Lower leg skin (tissue), 4 donors: Measurements from ENCODE around the gene PRDM10. TPM values are rescaled to one million over a fixed set of nuclear protein-coding genes. Genes with fewer than 3 reads are reported as not detected.
"Not testable (repeated sequence)": the region's sequence is repeated elsewhere in the genome, so short reads cannot be mapped to it uniquely, and the experiment has no call there.

Source experiments
- DNase-seq, 2 donors: peaks; one replicate each; pipeline ENCODE4 v3.0.0-alpha.2; 2019; ENCODE audit warnings: low spot score in 2 of 2
- H3K4me3 ChIP-seq: fragments of 200-600 bp; sonication (generic); 2 replicates; pipeline ENCODE4 v1.5.1; 2017; ENCODE audit warnings: mild to moderate bottlenecking, low read depth; ENCODE audit not compliant: poor library complexity, severe bottlenecking
- POLR2A ChIP-seq, 2 donors: fragments of 450-650 bp; IDR thresholded peaks; one replicate each; pipeline ENCODE4 v1.6.1; 2016 to 2017; ENCODE audit warnings: antibody characterized with exemption in 2 of 2, mild to moderate bottlenecking in 1 of 2, moderate library complexity in 1 of 2
- WGBS, 2 donors: methylation state at CpG; one replicate each; pipeline ENCODE4 v1.1.5; 2018; 5-methylcytosine and 5-hydroxymethylcytosine counted together
- intact Hi-C: fragments of 100-400 bp; cut with DNase I; formaldehyde crosslinking; loops from one replicate; pipeline ENCODE4 v1.15.0; 2023; ENCODE audit warnings: low total_unique reads
- total RNA-seq, 4 donors: library from RNA; depleted of rRNA; stranded (reverse); fragments of >200 nt; gene quantifications; one replicate each; pipeline ENCODE4 v1.1.0, GENCODE V29; 2016
- TF ChIP-seq, protein P1 (sequence below), 3 donors: fragments of 450-650 bp; IDR thresholded peaks; one replicate each; pipeline ENCODE4 v1.5.1; 2016; ENCODE audit warnings: antibody characterized with exemption in 3 of 3, mild to moderate bottlenecking in 3 of 3, moderate library complexity in 2 of 3

Gene PRDM10
- total RNA-seq, 4 donors from 2014 or later, result 6.7 to 13.0 (median 9.1) TPM

- intact Hi-C loops, result no loop called here
- DNase-seq, result no peak
- TF ChIP-seq, protein P1, sequence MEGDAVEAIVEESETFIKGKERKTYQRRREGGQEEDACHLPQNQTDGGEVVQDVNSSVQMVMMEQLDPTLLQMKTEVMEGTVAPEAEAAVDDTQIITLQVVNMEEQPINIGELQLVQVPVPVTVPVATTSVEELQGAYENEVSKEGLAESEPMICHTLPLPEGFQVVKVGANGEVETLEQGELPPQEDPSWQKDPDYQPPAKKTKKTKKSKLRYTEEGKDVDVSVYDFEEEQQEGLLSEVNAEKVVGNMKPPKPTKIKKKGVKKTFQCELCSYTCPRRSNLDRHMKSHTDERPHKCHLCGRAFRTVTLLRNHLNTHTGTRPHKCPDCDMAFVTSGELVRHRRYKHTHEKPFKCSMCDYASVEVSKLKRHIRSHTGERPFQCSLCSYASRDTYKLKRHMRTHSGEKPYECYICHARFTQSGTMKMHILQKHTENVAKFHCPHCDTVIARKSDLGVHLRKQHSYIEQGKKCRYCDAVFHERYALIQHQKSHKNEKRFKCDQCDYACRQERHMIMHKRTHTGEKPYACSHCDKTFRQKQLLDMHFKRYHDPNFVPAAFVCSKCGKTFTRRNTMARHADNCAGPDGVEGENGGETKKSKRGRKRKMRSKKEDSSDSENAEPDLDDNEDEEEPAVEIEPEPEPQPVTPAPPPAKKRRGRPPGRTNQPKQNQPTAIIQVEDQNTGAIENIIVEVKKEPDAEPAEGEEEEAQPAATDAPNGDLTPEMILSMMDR (IDR thresholded peaks at IDR 0.05), result no peak
- TF ChIP-seq POLR2A (IDR thresholded peaks at IDR 0.05), result no peak
- H3K4me3 ChIP-seq, result no peak overlapping the region
Measured at GRCh38 chr11:129974237-129974636, 28.4 kb downstream of the PRDM10 start.

DNA sequence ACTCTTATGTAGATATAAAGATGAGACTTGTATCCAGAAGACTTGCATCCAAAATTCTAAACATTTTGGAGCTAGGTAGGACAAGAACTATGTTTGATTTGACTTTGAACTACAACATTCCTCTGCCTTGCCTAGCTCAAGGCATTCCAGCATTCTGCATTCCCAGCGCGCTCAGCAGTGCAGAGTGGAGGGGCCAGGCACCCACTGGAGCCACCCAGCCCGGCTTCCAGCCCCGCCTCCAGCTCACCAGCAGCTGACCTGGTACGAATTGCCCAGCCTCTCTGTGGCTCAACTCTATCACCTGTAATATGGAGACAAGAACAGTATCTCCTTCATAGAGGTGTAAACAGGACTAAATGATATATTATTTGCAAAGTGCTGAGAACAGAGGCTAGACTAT lies 28.8 kb downstream of the PRDM10 start:
- DNase-seq, result peak in 1 of 2 donors; percentile 28
- no peak overlapping the region for H3K4me3 ChIP-seq
- TF ChIP-seq POLR2A (IDR thresholded peaks at IDR 0.05), result no peak
- TF ChIP-seq, protein P1 (IDR thresholded peaks at IDR 0.05), result no peak
- intact Hi-C loops, result no loop called here
- WGBS, 2 donors, result 65 to 80% methylated on average over 5 of the region's 5 CpGs

GRCh38 chr11:129973068-129973467 lies 29.6 kb downstream of the PRDM10 start:
- intact Hi-C loops, result no loop called here
- DNase-seq, result no peak
- 86 to 94% methylated on average over 1 of the region's 1 CpG for WGBS, 2 donors
- H3K4me3 ChIP-seq, result no peak overlapping the region
- TF ChIP-seq, protein P1 (IDR thresholded peaks at IDR 0.05), result no peak
- TF ChIP-seq POLR2A (IDR thresholded peaks at IDR 0.05), result no peak

GRCh38 chr11:129972611-129973010 lies 30.0 kb downstream of the PRDM10 start:
- WGBS, 2 donors, result 88 to 93% methylated on average over 5 of the region's 5 CpGs
- DNase-seq, result no peak
- intact Hi-C loops, result no loop called here
- H3K4me3 ChIP-seq, result no peak overlapping the region
- TF ChIP-seq, protein P1 (IDR thresholded peaks at IDR 0.05), result no peak
- no peak for TF ChIP-seq POLR2A (IDR thresholded peaks at IDR 0.05)

GRCh38 chr11:129971856-129972255 lies 30.8 kb downstream of the PRDM10 start:
- intact Hi-C loops, H3K4me3 ChIP-seq: not testable (repeated sequence)
- DNase-seq, result peak in 1 of 2 donors; percentile 40
- WGBS, 2 donors, result 97 to 98% methylated on average over 10 to 29 of the region's 29 CpGs

GRCh38 chr11:129969920-129970319 lies 32.7 kb downstream of the PRDM10 start:
- no peak for DNase-seq
- intact Hi-C loops, result no loop called here
- TF ChIP-seq, protein P1 (IDR thresholded peaks at IDR 0.05), result no peak
- no peak for TF ChIP-seq POLR2A (IDR thresholded peaks at IDR 0.05)
- H3K4me3 ChIP-seq, result no peak overlapping the region
- WGBS, 2 donors, result 49 to 73% methylated on average over 2 of the region's 2 CpGs
